Activated B cell treated with CpG ODN at 0.5 μM for 24 hours (primary cell): ENCODE data around the gene ANKRD22. TPM values are rescaled to one million over a fixed set of nuclear protein-coding genes. Genes with fewer than 3 reads are reported as not detected.

ENCODE experiments used
- ATAC-seq: fragments of 200-7000 bp; cut with Tn5 transposase; one replicate; pipeline ENCODE4 v1.10.0; 2021; ENCODE audit warnings: low read depth, mild to moderate bottlenecking, moderate library complexity
- CTCF ChIA-PET: fragments of 350-600 bp; sonication (Branson Sonifier 250); formaldehyde crosslinking; loops from one replicate; lab custom pipeline; 2021; ENCODE audit warnings: antibody characterized with exemption; lab: Charles Lee
- POLR2A ChIA-PET: fragments of 350-600 bp; sonication (Branson Sonifier 250); formaldehyde crosslinking; loops from one replicate; lab custom pipeline; 2021; ENCODE audit warnings: antibody characterized with exemption; lab: Charles Lee
- DNase-seq: peaks from one replicate; pipeline ENCODE4 v3.0.0; 2022
- H3K27ac Mint-ChIP-seq: one replicate; pipeline ENCODE4 v1.8.0; 2020; ENCODE audit warnings: mixed read lengths
- H3K27me3 Mint-ChIP-seq: one replicate; pipeline ENCODE4 v1.8.0; 2021; ENCODE audit warnings: mixed read lengths
- H3K36me3 Mint-ChIP-seq: one replicate; pipeline ENCODE4 v1.8.0; 2021; ENCODE audit warnings: low read depth, mixed read lengths
- H3K4me1 Mint-ChIP-seq: one replicate; pipeline ENCODE4 v1.8.0; 2021; ENCODE audit warnings: mixed read lengths
- H3K4me3 Mint-ChIP-seq: one replicate; pipeline ENCODE4 v1.8.0; 2020; ENCODE audit warnings: mild to moderate bottlenecking, mixed read lengths
- H3K9me3 Mint-ChIP-seq: one replicate; pipeline ENCODE4 v1.8.0; 2020; ENCODE audit warnings: mixed read lengths
- intact Hi-C: fragments of 100-400 bp; cut with micrococcal nuclease; formaldehyde crosslinking; loops from one replicate; pipeline ENCODE4 v1.15.1; 2024
- total RNA-seq: library from RNA; stranded (reverse); gene quantifications from 2 replicates; pipeline ENCODE4 v1.2.3, GENCODE V29; 2022
- TF ChIP-seq, protein P1 (sequence below): fragments of 200-600 bp; IDR thresholded peaks from one replicate; pipeline ENCODE4 v1.8.0; 2022; ENCODE audit warnings: antibody characterized with exemption, mild to moderate bottlenecking

ANKRD22 gene
- total RNA-seq, 1 donor from 2014 or later = not detected

GRCh38 chr10:88896372-88896993 is 44.8 kb upstream of the ANKRD22 start:
- intact Hi-C loops = no loop called here
- TF ChIP-seq, protein P1, sequence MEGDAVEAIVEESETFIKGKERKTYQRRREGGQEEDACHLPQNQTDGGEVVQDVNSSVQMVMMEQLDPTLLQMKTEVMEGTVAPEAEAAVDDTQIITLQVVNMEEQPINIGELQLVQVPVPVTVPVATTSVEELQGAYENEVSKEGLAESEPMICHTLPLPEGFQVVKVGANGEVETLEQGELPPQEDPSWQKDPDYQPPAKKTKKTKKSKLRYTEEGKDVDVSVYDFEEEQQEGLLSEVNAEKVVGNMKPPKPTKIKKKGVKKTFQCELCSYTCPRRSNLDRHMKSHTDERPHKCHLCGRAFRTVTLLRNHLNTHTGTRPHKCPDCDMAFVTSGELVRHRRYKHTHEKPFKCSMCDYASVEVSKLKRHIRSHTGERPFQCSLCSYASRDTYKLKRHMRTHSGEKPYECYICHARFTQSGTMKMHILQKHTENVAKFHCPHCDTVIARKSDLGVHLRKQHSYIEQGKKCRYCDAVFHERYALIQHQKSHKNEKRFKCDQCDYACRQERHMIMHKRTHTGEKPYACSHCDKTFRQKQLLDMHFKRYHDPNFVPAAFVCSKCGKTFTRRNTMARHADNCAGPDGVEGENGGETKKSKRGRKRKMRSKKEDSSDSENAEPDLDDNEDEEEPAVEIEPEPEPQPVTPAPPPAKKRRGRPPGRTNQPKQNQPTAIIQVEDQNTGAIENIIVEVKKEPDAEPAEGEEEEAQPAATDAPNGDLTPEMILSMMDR = no peak
- Mint-ChIP-seq H3K27me3 (no peaks in the 10 kb centered on the region), H3K27ac (peak overlapping the region; percentile 81), H3K4me1 (peaks cover 63% of the 10 kb centered on the region), H3K36me3 (peaks cover 13% of the 10 kb centered on the region), H3K9me3 (no peaks in the 10 kb centered on the region), H3K4me3 (no peak overlapping the region)
- ChIA-PET CTCF (no interaction called here), POLR2A (interaction anchor here (8.3 kb wide), 1 partner anchor 12 kb away, joined by 294 read pairs; the partner anchor contains the start of gene STAMBPL1)
- no peak for ATAC-seq
- no peak for DNase-seq

DNA sequence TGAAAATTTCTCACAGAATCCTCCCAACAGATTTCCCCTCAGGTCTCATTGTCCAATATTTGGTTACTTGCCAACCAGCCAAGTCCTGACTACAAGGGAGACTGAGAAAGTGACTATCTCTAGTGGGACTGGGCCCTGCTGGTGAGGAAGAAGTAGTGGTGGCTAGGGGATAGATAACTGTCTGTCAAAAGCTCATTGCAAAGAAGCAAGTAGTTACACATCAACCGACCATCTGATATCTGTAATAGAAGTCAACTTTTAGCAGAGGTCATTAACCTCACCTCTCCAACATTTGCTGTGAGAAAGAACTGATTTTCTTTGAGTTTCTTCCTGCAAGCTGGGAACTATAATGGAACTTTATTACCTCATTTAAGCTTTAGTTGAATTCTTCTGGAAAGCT is 43.6 kb upstream of the ANKRD22 start:
- Mint-ChIP-seq H3K27me3 (no peaks in the 10 kb centered on the region), H3K36me3 (peaks cover 13% of the 10 kb centered on the region), H3K9me3 (no peaks in the 10 kb centered on the region), H3K4me3 (no peak overlapping the region), H3K4me1 (peaks cover 58% of the 10 kb centered on the region), H3K27ac (no peak overlapping the region)
- intact Hi-C loops = no loop called here
- CTCF ChIA-PET = interaction anchor here (1.0 kb wide), 2 partner anchors 38 to 58 kb away, joined by 3 to 5 read pairs; no protein-coding TSS in a partner anchor
- ATAC-seq (no peak), DNase-seq (no peak)
- TF ChIP-seq, protein P1 = no peak
- POLR2A ChIA-PET = interaction anchor here (1.2 to 5.5 kb wide), 2 partner anchors 9 to 14 kb away, joined by 3 to 36 read pairs; partner anchors contain the start of gene STAMBPL1

- H3K27me3 Mint-ChIP-seq = no peaks in the 10 kb centered on the region
- no peak for ATAC-seq
- H3K36me3 Mint-ChIP-seq = peaks cover 15% of the 10 kb centered on the region
- POLR2A ChIA-PET = interaction anchor here (1.4 to 5.5 kb wide), 2 partner anchors 7 to 13 kb away, joined by 4 to 36 read pairs; partner anchors contain the start of gene STAMBPL1
- CTCF ChIA-PET = no interaction called here
- intact Hi-C loops = no loop called here
- TF ChIP-seq, protein P1 = no peak
- no peak overlapping the region for H3K27ac Mint-ChIP-seq
- DNase-seq = no peak
- no peak overlapping the region for H3K4me3 Mint-ChIP-seq
- peaks cover 60% of the 10 kb centered on the region for H3K4me1 Mint-ChIP-seq
- H3K9me3 Mint-ChIP-seq = no peaks in the 10 kb centered on the region
Observed at GRCh38 chr10:88893611-88894010, 42.0 kb upstream of the ANKRD22 start.

GRCh38 chr10:88892222-88892967 is 40.8 kb upstream of the ANKRD22 start:
- peaks cover 61% of the 10 kb centered on the region for H3K4me1 Mint-ChIP-seq
- CTCF ChIA-PET = no interaction called here
- POLR2A ChIA-PET = interaction anchor here (1.4 to 5.5 kb wide), 2 partner anchors 9 to 11 kb away, joined by 4 to 36 read pairs; partner anchors contain the start of gene STAMBPL1

More at GRCh38 chr10:88892222-88892967, 40.8 kb upstream of the ANKRD22 start:
- intact Hi-C loops = no loop called here
- DNase-seq = no peak
- no peak for ATAC-seq
- Mint-ChIP-seq H3K36me3 (peaks cover 15% of the 10 kb centered on the region), H3K27ac (no peak overlapping the region), H3K27me3 (no peaks in the 10 kb centered on the region), H3K4me3 (no peak overlapping the region), H3K9me3 (no peaks in the 10 kb centered on the region)
- TF ChIP-seq, protein P1 = no peak
